AG09319 (cell line): ENCODE results near the gene KRI1.

Experiments
- DNase-seq: peaks from one replicate; pipeline ENCODE4 v3.0.0-alpha.2; 2010; ENCODE audit warnings: low read depth; ENCODE audit errors: extremely low read depth
- CTCF ChIP-seq: IDR thresholded peaks from 2 replicates; pipeline ENCODE4 v1.5.1; 2011; ENCODE audit warnings: low read depth, mild to moderate bottlenecking, inconsistent platforms, low read length, moderate library complexity

Gene KRI1

GRCh38 chr19:10562609-10563008 is 3.2 kb downstream of the KRI1 start:
- no peak for TF ChIP-seq CTCF

GRCh38 chr19:10560154-10560553 is 5.7 kb downstream of the KRI1 start:
- no peak for TF ChIP-seq CTCF
- no peak for DNase-seq

More at GRCh38 chr19:10562609-10563008, 3.2 kb downstream of the KRI1 start:
- DNase-seq: no peak

GRCh38 chr19:10557603-10558197 is 8.1 kb downstream of the KRI1 start:
- DNase-seq: no peak
- TF ChIP-seq CTCF: no peak

GRCh38 chr19:10555610-10555973 is 10.2 kb downstream of the KRI1 start:
- TF ChIP-seq CTCF: no peak

GRCh38 chr19:10554760-10555609 is 10.8 kb downstream of the KRI1 start:
- no peak for DNase-seq
- TF ChIP-seq CTCF: no peak

More at GRCh38 chr19:10555610-10555973, 10.2 kb downstream of the KRI1 start:
- DNase-seq: no peak

GRCh38 chr19:10553943-10554381 is 11.8 kb downstream of the KRI1 start:
- DNase-seq: no peak
- no peak for TF ChIP-seq CTCF

- DNase-seq: no peak
- no peak for TF ChIP-seq CTCF
These were observed 12.6 kb downstream of the KRI1 start for GRCh38 chr19:10553087-10553667.
